ENCODE data around the gene KLHL29.

The KLHL29 gene

DNA sequence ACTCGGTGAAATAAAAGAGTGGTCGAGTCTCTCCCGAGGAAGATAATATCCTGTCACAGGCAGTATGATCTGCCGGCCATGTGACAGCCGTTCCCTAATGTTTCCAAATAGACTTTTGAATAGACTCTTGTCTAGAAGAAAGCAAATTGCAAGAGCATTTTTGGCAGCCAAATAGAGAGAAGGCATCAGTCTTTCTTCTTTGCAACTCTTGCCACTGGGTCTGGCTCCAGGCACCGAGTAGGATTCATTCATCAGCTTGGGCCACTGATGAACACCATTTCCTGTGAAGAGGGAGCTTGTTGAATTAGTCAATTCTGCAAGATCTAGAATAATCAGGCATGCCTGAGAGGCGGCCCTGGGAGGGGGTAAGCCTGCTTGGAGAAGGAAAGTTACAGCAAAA is 165.6 kb downstream of the KLHL29 start:
- peak; percentile 91 for DNase-seq (ENCODE audit: low spot score)

DNA sequence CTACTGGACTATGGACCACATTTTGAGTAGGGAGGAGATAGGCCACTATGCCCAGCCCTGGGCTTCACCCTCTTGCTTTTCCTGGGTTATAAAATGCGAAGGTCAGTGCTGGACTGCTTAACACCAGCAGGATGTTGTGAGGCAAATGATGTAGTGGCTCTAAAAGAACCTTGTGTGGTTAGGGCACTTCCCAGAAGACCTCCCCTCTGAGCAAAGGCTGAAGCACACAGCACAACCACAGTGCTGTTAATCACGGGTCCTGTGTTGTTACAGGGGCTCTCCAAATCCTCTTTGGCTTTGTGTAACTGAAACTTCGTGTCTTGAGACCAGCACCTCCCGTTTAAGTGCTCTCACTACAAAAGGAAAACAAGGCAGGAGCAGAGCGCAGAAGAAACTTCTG is 166.9 kb downstream of the KLHL29 start:
- no peak for DNase-seq (ENCODE audit: low spot score)

DNA sequence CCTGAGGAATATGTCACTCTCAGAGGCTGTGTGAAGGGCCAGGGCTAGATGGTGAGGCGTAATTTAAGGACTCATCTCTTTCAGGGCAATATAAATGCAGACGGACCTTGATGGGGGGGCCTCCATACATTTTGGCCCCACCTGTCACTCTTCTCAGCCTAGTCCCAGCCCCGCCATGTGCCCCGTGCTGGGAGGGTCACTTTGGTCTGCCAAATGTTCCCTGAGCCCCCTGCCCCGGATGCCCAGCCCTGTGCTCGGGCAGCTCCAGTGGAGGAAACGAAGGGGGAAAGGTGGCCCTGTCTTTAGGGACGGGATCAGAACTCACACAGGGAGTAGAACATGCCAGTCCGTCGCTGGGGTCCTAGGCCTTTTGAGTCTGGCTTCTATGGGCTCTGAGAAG is 168.6 kb downstream of the KLHL29 start:
- no peak for DNase-seq (ENCODE audit: low spot score)

DNA sequence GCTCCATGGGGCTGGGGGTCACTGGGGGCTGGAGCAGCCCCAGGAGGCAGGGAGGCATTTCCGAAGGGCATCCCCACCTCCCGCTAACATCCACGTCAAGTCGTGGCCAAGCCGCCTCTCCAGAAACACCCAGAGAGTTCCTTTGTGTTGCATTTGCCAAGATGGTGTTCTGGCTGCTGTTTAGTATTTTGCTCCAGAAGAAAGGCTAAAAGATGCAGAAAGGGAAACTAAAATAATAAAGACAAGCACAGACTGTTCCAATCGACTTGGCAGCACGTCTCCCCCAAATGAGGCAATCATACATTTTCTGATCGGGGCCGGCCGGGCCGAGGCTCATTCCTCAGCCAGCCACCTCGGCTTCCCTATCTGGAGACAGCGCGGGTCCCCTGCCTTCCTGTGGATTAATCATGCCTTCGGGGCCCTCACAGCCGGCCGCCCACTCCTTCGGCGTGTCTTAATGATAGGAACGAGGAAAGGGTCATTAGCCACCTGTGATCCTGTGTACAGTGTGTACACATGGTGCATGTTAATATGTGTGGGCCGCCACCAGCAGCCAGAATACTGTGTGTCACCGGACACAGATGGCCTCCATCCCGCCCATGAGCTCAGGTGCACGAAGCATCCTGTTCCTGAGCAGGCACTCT is 169.2 kb downstream of the KLHL29 start:
- no peak for DNase-seq (ENCODE audit: low spot score)

DNA sequence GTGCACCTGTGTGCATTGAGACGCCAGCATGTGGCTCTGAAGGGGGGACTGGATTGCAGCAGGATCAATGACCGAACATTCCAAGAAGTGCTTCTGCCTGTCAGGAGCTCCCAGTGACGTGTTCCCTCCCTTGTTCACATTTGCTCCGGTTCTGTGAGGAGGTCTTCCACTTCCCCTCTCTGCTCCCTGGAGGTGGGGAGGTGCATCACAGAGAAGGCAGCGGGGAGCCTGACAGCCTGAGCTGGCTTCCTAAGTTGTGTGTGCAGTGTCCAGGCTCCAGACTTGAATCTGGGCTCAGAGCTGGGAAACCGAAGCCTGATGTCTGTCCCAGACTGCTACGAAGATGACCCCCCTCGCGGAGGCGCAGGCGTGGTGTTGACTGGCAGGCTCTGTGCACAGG is 171.0 kb downstream of the KLHL29 start:
- DNase-seq (ENCODE audit: low spot score), result no peak

GRCh38 chr2:23556929-23557328 is 171.9 kb downstream of the KLHL29 start:
- no peak for DNase-seq (ENCODE audit: low spot score)

DNA sequence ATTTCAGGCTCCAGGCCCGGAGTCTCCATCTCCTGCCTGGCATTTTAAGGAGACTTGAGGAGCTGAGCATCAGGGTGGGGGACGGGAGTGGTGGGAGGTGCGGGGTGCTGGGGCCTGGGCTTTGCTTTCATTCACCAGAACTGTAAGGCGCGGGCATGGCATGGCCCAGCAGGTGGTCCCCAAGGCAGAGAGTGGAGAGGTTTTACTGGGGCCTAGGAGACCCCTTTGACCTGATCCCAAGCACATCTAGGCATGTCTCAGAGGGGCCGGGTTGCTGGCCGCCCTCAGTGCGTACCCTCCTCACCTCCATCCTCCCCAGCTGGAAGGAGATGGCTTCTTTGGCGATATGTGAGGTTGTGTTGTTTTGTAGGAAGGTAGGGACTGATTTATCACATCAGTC is 172.5 kb downstream of the KLHL29 start:
- DNase-seq (ENCODE audit: low spot score), result no peak

DNA sequence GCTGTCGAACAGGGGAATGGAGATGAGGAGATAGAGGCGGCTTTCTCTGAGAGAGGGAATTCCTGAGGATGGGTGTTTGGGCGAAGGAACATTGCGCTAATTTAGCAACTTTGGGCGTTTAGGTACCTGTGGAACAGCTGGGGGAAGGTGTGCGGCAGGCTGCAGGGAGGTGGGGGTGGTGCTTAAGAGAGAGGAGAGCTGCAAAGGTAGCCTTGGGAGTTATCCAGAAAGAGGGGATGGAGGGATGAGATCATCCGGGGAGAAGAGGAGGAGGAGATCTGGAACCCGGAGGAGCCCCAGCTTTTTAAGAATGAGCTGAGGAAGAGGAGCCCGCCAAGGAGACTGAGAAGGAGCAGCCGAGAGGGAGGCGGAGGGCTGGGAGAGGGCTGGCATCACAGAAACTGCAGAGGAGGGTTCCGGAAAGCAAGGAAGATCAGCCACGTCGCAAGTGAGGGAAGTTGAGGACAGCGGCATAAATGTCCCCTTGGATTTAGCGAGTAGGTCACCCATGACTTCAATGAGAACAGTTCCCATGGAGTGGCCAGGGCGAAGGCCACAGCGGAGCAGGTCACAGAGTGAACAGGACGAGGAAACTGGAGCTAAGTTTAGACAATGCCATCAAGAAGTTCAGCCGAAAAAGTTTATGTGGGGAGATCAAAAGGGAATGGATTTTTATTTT is 174.7 kb downstream of the KLHL29 start:
- no peak for DNase-seq (ENCODE audit: low spot score)

GRCh38 chr2:23561088-23561487 is 176.1 kb downstream of the KLHL29 start:
- DNase-seq (ENCODE audit: low spot score), result no peak

DNA sequence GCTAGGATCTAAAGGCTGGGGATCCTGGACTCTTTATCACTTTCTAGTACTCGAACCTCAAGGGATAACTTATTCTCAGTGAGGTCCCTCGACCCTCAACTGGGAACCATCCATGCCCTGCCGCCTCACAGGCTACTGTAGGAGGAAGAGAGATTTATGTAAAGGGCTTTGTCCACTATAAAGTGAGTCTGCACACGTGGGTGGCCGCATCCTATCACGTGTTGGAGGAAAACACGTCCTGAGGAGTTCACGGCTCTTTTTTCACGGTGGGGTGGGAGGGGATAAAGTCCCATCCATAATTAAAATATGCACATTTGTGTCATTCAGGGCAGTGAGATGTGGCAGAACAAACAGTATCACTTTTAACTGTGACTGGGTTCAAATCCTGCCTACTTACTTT is 176.6 kb downstream of the KLHL29 start:
- DNase-seq (ENCODE audit: low spot score), result no peak

DNA sequence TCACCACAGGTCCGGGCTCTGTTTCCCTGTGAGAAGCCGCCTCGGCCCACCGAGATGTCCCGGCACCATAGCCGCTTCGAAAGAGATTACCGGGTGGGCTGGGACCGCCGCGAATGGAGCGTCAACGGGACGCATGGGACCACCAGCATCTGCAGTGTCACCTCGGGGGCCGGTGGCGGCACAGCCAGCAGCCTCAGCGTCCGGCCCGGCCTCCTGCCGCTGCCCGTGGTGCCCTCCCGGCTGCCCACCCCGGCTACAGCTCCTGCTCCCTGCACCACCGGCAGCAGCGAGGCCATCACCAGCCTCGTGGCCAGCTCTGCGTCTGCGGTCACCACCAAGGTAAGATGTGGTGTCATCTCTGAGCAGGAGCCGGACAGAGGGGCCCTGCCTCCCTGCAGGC is 177.2 kb downstream of the KLHL29 start:
- no peak for DNase-seq (ENCODE audit: low spot score)

GRCh38 chr2:23563151-23563550 is 178.2 kb downstream of the KLHL29 start:
- DNase-seq (ENCODE audit: low spot score), result no peak

- peak; percentile 81 for DNase-seq (ENCODE audit: low spot score)
These were observed 179.0 kb downstream of the KLHL29 start for GRCh38 chr2:23563673-23564614.

- DNase-seq (ENCODE audit: low spot score), result no peak
These were observed 179.6 kb downstream of the KLHL29 start for GRCh38 chr2:23564615-23564960.

DNA sequence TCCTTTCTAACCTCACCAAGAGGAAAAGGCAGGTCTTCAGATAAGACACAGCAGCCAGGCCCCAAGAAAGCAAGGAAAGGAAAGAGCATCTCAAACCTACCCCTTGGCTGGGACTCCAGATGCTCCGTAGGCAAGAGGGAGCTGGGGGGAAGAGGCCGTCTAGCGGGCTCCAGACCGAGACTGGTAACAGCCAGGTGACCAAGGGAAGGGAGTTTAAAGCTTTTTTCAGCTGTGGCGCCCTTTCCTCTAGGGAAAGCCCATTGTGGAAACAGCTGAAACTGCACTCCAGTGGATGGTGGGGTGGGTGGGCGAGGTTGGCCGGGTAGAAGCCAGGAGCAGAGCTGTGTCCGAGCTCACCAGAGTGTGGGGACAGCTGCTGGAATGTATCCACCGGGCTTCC is 180.4 kb downstream of the KLHL29 start:
- no peak for DNase-seq (ENCODE audit: low spot score)

DNA sequence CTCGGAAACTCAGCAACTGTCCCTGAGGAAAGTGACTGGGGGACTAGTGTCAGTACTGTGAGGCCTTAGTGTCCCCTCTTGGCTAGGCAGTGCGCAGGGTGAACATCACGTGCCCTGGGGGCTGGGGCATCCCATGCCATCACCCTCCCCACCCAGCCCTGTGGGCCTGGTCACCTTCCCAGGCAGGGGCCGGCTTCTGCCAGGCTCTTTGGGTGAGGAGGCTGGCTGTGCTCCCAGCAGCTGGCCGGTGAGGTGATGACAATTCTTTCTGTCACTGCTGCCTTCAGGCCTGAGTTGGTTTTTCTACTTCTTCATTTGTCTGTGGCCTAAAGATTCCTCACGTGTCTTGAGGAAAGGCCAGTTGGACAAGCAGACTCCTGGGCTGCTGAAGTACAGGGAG is 180.8 kb downstream of the KLHL29 start:
- no peak for DNase-seq (ENCODE audit: low spot score)

DNA sequence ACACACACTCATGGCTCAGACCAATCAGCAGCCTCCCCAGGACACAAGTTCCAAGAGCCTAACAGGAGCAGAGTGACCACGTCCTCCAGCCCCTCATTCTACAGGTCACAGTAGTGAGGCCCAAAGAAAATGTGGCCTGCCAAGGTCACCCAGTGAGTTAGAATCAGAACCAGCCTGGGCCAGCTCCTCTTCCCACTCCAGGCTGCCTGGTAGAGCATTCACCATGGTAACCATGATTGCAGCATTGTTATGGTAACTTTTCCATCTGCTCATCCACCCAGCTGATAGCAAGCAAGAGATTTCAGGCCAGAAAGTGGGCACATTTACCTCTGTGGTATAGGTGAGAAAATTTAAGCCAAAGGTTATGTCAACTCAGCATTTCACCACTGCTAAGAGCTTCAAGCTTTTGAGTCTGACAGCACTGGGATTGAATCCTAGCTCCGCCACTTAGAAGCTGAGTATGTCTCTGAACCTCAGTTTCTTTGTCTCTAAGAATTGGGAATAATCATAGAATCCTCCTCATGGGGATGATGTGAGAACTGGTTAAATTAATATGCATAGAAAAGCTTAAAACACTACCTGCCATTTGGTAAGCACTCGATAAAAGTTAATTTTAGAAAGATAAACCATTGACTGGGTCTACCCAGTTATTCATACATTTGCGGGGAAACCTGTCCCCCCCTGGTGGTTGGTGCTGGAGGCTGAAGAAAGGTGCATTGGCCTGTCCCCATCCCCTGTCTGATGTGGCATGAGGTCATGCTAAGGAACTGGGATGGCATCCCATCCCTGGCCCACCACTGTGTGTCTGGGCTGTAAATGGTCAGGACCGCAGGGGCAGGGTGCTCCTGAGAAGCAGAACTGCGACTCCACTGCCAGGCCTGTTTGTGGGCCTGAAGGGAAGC is 181.5 kb downstream of the KLHL29 start:
- no peak for DNase-seq (ENCODE audit: low spot score)

- DNase-seq (ENCODE audit: low spot score), result no peak
These were observed 182.3 kb downstream of the KLHL29 start for GRCh38 chr2:23567161-23567756.

GRCh38 chr2:23568211-23568610 is 183.2 kb downstream of the KLHL29 start:
- no peak for DNase-seq (ENCODE audit: low spot score)

DNA sequence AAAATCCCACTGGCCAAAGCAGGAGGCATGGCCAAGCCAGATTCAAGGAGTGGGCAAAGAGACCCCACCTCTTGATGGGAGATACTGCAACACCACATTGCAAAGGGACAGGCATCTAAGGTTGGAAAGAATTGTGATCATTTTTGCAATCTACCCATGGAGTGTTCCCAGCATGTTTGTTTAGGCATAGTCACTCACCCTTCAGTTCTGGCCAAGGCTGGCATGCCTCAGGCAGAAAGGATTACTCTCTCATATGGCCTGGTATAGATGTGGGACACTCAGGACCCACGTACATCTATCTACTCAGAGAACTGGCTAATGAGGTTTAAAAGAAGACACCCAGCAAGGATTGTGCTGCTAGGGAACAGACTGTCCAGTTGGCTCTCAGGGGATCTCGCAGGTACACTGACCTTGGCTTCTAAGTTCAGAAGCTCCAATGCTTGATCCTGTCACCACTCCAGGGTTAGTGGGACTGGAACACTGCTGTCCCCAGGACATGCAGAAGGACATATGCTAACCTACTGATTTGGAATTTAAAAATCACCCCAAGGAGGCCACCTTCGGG is 183.7 kb downstream of the KLHL29 start:
- DNase-seq (ENCODE audit: low spot score), result no peak

DNA sequence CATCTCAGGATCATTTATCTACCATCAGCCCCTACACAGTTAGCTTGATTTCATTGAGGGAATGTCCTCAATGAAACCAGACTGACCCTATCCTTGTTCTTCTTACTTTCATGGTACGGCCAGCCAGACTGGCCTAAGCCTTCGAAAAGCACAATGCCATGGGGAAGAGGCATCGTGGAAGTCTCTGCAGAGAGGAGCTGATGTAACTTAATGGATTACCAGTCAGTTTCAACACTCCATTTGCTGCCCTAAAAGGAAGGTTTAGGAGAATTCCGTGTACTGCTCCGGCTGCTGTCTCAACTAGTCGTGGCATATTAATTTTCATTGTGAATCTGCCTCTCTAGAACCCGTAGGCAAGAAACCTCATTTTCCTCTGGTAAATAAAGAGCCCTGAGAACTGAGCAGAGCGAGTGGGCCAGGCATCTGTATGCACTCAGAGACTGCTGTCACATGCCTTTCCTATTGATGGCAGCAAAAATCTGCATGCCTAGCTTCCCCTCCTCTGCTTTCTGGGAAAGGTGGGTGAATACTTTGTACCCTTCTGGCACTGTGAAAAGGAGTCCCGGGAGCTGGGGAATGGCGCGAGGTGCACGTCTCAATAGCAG is 184.9 kb downstream of the KLHL29 start:
- no peak for DNase-seq (ENCODE audit: low spot score)
